Measurements from ENCODE around the gene RNF187.

Gene RNF187

DNA sequence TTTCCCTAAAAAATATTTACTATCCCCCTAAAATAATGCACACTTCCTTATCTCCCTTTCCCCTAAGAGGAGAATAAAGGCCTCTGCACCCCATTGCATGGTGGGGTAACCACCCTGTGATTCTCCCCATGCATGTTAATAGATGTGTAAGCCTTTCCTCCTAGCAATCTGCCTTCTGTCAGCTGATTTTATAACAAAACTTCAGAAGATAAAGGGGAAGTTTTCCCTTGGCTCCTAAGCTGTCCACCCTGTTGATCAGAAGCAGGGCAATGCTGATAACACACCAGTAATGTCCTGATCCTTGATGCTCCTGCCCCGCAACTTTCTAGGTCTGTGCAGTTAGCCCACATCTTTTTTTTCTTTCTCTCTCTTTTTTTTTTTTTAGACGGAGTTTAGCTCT, 11.4 kb upstream of the RNF187 start:
- Histone ChIP-seq H2BK5ac (ENCODE audit: low read depth, low read length, poor library complexity, severe bottlenecking) (no peak overlapping the region), H4K91ac (ENCODE audit: low read length) (no peak overlapping the region)
- WGBS: 91% methylated on average over 1 of the region's 2 CpGs

DNA sequence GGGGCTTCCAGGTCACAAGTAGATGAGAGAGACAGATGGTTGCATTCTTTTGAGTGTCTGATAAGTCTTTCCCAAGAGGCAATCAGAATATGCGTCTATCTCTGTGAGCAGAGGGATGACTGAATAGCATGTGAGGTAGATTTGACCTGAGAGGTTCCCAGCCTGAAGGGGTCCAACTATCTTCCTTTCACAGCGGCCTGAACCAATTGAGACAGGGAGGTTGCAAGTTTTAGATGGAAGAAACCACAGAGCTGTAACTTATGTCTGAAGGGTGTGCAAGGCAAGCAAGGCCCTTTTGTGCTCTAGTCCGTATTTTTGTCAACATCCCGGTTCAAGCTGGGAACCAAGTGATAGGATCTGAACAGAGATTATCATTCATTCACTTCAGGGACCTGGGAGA, 9.9 kb upstream of the RNF187 start:
- Histone ChIP-seq H2BK120ac (ENCODE audit: low read depth, low read length) (no peak overlapping the region), H3K9ac (ENCODE audit: low read length) (no peak overlapping the region), H3K4me3 (ENCODE audit: insufficient read depth in 1 of 2, low read depth in 1 of 2, low read length in 2 of 2) (no peak overlapping the region), H3K4me1 (ENCODE audit: control insufficient read depth, insufficient read depth, low read depth, low read length) (peaks cover 3% of the 10 kb centered on the region), H3K9me3 (ENCODE audit: control insufficient read depth, low read length) (no peaks in the 10 kb centered on the region), H3K79me1 (replicated peaks; ENCODE audit: low read length, poor library complexity, severe bottlenecking) (no peaks in the 10 kb centered on the region), H2BK15ac (ENCODE audit: low read depth, poor library complexity, severe bottlenecking) (no peak overlapping the region), H2AK5ac (ENCODE audit: low read length, severe bottlenecking) (no peak overlapping the region), H4K8ac (ENCODE audit: low read length) (no peak overlapping the region), H3K27me3 (ENCODE audit: control insufficient read depth in 1 of 2, insufficient read depth in 1 of 2, low read length in 2 of 2) (peaks cover 12 to 13% of the 10 kb centered on the region in 2 experiments), H2BK5ac (ENCODE audit: low read depth, low read length, poor library complexity, severe bottlenecking) (no peak overlapping the region), H3K36me3 (ENCODE audit: control insufficient read depth in 1 of 2, insufficient read depth in 2 of 2, low read depth in 1 of 2, low read length in 2 of 2) (no peaks in the 10 kb centered on the region), H3K14ac (ENCODE audit: low read length in 2 of 2) (no peak overlapping the region), H4K91ac (ENCODE audit: low read length) (no peak overlapping the region), H2BK12ac (ENCODE audit: low read length in 2 of 2) (no peak overlapping the region), H3K27ac (ENCODE audit: low read length, poor library complexity, severe bottlenecking) (no peak overlapping the region), H3K18ac (ENCODE audit: low read depth in 1 of 2, low read length in 2 of 2) (no peak overlapping the region), H2AFZ (ENCODE audit: low read depth, low read length) (no peak overlapping the region), H3K23ac (ENCODE audit: low read length in 2 of 2) (no peak overlapping the region), H3K4ac (ENCODE audit: low read depth in 1 of 2, low read length in 2 of 2) (no peak overlapping the region), H3K4me2 (ENCODE audit: low read length, poor library complexity, severe bottlenecking) (no peak overlapping the region)
- WGBS: 85% methylated on average over 4 of the region's 4 CpGs
- DNase-seq: no peak

More for the DNA sequence above, 11.4 kb upstream of the RNF187 start:
- Histone ChIP-seq H3K4ac (ENCODE audit: low read depth in 1 of 2, low read length in 2 of 2) (no peak overlapping the region), H3K14ac (ENCODE audit: low read length in 2 of 2) (no peak overlapping the region), H3K18ac (ENCODE audit: low read depth in 1 of 2, low read length in 2 of 2) (no peak overlapping the region), H4K8ac (ENCODE audit: low read length) (no peak overlapping the region), H3K9me3 (ENCODE audit: control insufficient read depth, low read length) (no peaks in the 10 kb centered on the region), H3K79me1 (replicated peaks; ENCODE audit: low read length, poor library complexity, severe bottlenecking) (no peaks in the 10 kb centered on the region), H2BK15ac (ENCODE audit: low read depth, poor library complexity, severe bottlenecking) (no peak overlapping the region), H3K27me3 (ENCODE audit: control insufficient read depth in 1 of 2, insufficient read depth in 1 of 2, low read length in 2 of 2) (peaks cover 10 to 26% of the 10 kb centered on the region in 2 experiments), H3K9ac (ENCODE audit: low read length) (no peak overlapping the region), H2AFZ (ENCODE audit: low read depth, low read length) (no peak overlapping the region), H3K36me3 (ENCODE audit: control insufficient read depth in 1 of 2, insufficient read depth in 2 of 2, low read depth in 1 of 2, low read length in 2 of 2) (no peaks in the 10 kb centered on the region), H2BK120ac (ENCODE audit: low read depth, low read length) (no peak overlapping the region), H2AK5ac (ENCODE audit: low read length, severe bottlenecking) (no peak overlapping the region), H3K23ac (ENCODE audit: low read length in 2 of 2) (no peak overlapping the region), H2BK12ac (ENCODE audit: low read length in 2 of 2) (no peak overlapping the region), H3K4me2 (ENCODE audit: low read length, poor library complexity, severe bottlenecking) (no peak overlapping the region), H3K4me1 (ENCODE audit: control insufficient read depth, insufficient read depth, low read depth, low read length) (peaks cover 3% of the 10 kb centered on the region), H3K4me3 (ENCODE audit: insufficient read depth in 1 of 2, low read depth in 1 of 2, low read length in 2 of 2) (no peak overlapping the region), H3K27ac (ENCODE audit: low read length, poor library complexity, severe bottlenecking) (no peak overlapping the region)
- DNase-seq: no peak

DNA sequence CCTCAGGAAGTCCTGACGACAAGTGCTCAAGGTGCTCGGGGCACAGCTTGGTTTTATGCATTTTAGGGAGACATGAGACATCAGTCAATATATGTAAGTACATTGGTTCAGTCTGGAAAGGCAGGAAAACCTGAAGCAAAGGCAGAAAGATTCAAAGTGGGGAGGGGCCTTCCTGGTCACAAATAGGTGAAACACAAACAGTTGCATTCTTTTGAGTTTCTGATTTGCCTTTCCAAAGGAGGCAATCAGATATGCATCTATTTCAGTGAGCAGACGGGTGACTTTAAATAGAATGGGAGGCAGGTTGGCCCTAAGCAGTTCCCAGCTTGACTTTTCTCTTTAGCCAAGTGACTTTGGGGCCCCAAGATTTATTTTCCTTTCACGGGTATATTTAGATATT, 8.9 kb upstream of the RNF187 start:
- H2BK15ac ChIP-seq (ENCODE audit: low read depth, poor library complexity, severe bottlenecking): no peak overlapping the region
- no peak overlapping the region for H2AFZ ChIP-seq (ENCODE audit: low read depth, low read length)
- no peaks in the 10 kb centered on the region for H3K36me3 ChIP-seq (ENCODE audit: control insufficient read depth in 1 of 2, insufficient read depth in 2 of 2, low read depth in 1 of 2, low read length in 2 of 2)
- H2BK12ac ChIP-seq (ENCODE audit: low read length in 2 of 2): no peak overlapping the region
- no peak overlapping the region for H3K18ac ChIP-seq (ENCODE audit: low read depth in 1 of 2, low read length in 2 of 2)
- no peak overlapping the region for H4K8ac ChIP-seq (ENCODE audit: low read length)
- no peak overlapping the region for H2BK5ac ChIP-seq (ENCODE audit: low read depth, low read length, poor library complexity, severe bottlenecking)
- no peak overlapping the region for H3K4me3 ChIP-seq (ENCODE audit: insufficient read depth in 1 of 2, low read depth in 1 of 2, low read length in 2 of 2)
- H3K23ac ChIP-seq (ENCODE audit: low read length in 2 of 2): no peak overlapping the region
- H3K9ac ChIP-seq (ENCODE audit: low read length): no peak overlapping the region
- no peaks in the 10 kb centered on the region for H3K79me1 ChIP-seq (replicated peaks; ENCODE audit: low read length, poor library complexity, severe bottlenecking)
- H3K27me3 ChIP-seq (ENCODE audit: control insufficient read depth in 1 of 2, insufficient read depth in 1 of 2, low read length in 2 of 2): peaks cover 11 to 17% of the 10 kb centered on the region in 2 experiments
- H4K91ac ChIP-seq (ENCODE audit: low read length): no peak overlapping the region
- no peak overlapping the region for H3K27ac ChIP-seq (ENCODE audit: low read length, poor library complexity, severe bottlenecking)
- no peak overlapping the region for H2AK5ac ChIP-seq (ENCODE audit: low read length, severe bottlenecking)
- no peak for DNase-seq
- no peak overlapping the region for H3K4ac ChIP-seq (ENCODE audit: low read depth in 1 of 2, low read length in 2 of 2)
- no peak overlapping the region for H3K14ac ChIP-seq (ENCODE audit: low read length in 2 of 2)
- H3K4me2 ChIP-seq (ENCODE audit: low read length, poor library complexity, severe bottlenecking): no peak overlapping the region
- WGBS: 37% methylated on average over 2 of the region's 4 CpGs
- H3K9me3 ChIP-seq (ENCODE audit: control insufficient read depth, low read length): no peaks in the 10 kb centered on the region
- H3K4me1 ChIP-seq (ENCODE audit: control insufficient read depth, insufficient read depth, low read depth, low read length): no peaks in the 10 kb centered on the region
- no peak overlapping the region for H2BK120ac ChIP-seq (ENCODE audit: low read depth, low read length)

DNA sequence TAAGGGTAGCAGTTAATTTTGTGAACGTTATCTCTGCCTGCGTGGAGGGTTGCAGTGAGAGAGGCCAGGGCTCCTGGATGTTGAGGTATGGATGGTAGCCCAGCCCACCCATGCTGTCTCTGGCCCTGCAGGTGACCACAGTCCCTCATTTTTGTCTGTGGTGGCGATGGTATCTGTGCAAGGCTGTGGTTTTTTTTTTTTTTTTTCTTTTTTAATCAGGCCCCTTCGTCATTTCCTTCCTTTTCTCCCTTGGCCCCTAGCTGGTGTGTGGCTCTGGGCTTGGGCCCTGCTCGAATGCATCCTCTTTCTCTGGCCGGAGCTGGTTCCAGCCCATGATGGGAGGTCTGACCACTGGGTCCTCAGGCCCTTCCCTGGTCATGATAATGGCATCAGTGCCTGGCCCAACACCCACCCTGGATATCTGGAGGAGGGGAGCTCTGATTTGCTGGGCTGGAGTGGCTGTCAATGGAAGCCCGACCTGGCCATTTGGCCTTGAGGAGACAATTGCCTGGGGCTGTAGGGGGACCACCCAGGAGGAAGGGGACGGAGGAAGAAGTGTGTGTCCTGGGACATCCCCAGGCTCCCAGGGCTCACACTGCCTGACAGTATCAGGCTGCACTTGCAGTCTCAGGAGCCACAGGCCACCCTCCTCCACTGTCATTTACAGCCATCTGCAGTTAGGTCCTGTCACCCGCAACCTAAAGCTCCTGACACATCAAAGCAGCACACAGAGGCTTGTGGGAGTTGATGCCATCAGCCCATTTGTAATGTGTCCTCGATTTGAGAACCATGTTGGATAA, 8.1 kb upstream of the RNF187 start:
- Histone ChIP-seq H3K27ac (ENCODE audit: low read length, poor library complexity, severe bottlenecking) (no peak overlapping the region), H3K4me3 (ENCODE audit: insufficient read depth in 1 of 2, low read depth in 1 of 2, low read length in 2 of 2) (no peak overlapping the region), H3K9me3 (ENCODE audit: control insufficient read depth, low read length) (no peaks in the 10 kb centered on the region), H3K79me1 (replicated peaks; ENCODE audit: low read length, poor library complexity, severe bottlenecking) (no peaks in the 10 kb centered on the region), H2BK12ac (ENCODE audit: low read length in 2 of 2) (no peak overlapping the region), H3K27me3 (ENCODE audit: control insufficient read depth in 1 of 2, insufficient read depth in 1 of 2, low read length in 2 of 2) (peaks cover 11 to 17% of the 10 kb centered on the region in 2 experiments), H3K14ac (ENCODE audit: low read length in 2 of 2) (no peak overlapping the region), H2AFZ (ENCODE audit: low read depth, low read length) (no peak overlapping the region), H3K9ac (ENCODE audit: low read length) (no peak overlapping the region), H2BK5ac (ENCODE audit: low read depth, low read length, poor library complexity, severe bottlenecking) (no peak overlapping the region), H3K23ac (ENCODE audit: low read length in 2 of 2) (no peak overlapping the region), H3K18ac (ENCODE audit: low read depth in 1 of 2, low read length in 2 of 2) (no peak overlapping the region), H4K91ac (ENCODE audit: low read length) (peak overlapping the region; percentile 21), H2AK5ac (ENCODE audit: low read length, severe bottlenecking) (no peak overlapping the region), H4K8ac (ENCODE audit: low read length) (no peak overlapping the region), H2BK120ac (ENCODE audit: low read depth, low read length) (no peak overlapping the region), H2BK15ac (ENCODE audit: low read depth, poor library complexity, severe bottlenecking) (no peak overlapping the region), H3K4me2 (ENCODE audit: low read length, poor library complexity, severe bottlenecking) (no peak overlapping the region), H3K4me1 (ENCODE audit: control insufficient read depth, insufficient read depth, low read depth, low read length) (no peaks in the 10 kb centered on the region), H3K4ac (ENCODE audit: low read depth in 1 of 2, low read length in 2 of 2) (peak overlapping the region in 1 of 2 experiments; percentile 41), H3K36me3 (ENCODE audit: control insufficient read depth in 1 of 2, insufficient read depth in 2 of 2, low read depth in 1 of 2, low read length in 2 of 2) (no peaks in the 10 kb centered on the region)
- DNase-seq: no peak
- WGBS: 66% methylated on average over 7 of the region's 10 CpGs

Data from mesenchymal stem cell (in vitro differentiated cells and primary cell).